Measurements from ENCODE around the gene PPP2R5D.

The PPP2R5D gene

DNA sequence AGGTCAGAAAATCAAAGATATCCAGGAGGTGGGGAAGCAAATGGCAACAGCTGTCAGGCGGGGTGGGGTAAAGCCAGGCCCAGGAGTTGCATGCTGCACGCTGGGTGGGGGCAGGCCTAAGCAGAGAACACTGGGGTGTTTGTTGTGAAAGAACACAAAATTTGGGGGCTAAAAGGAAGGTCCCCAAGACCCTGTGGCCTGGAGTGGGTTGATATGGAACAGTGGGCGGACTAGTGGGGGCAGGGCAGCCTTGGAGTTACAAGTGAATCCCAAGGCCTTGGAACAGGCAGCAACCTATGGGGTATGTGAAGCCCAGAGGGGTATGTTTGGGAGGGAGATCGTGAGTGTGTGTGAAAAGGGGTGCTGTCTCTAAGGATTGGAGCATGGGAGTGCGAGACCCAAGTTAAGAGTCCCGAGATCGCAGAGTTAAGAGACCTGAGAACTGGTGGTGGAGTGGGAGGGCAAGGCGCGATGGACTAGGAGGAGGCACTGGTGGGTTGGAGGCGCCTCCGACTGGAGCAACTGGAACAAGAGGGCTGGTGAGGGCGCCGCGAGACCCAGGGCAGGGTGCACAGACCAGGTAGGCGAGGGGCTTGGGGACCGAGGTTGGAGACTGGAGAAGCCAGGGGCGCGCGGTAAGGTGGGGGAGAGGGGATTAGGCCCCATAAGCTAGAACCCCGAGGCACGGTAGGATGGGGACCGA, 68.6 kb downstream of the PPP2R5D start:
- peak overlapping the region; percentile 87 for H3K4me3 ChIP-seq (ENCODE audit: low read length)
- peak overlapping the region; percentile 42 for H3K27ac ChIP-seq (ENCODE audit: low read length)
- H3K9ac ChIP-seq (ENCODE audit: low read length): peak overlapping the region; percentile 90
- no peak overlapping the region for H2AFZ ChIP-seq (ENCODE audit: low read depth, low read length)
- H3K79me2 ChIP-seq (ENCODE audit: low read length): peaks cover 21% of the 10 kb centered on the region
- H3K4me2 ChIP-seq (ENCODE audit: low read length): peak overlapping the region; percentile 84
- no peaks in the 10 kb centered on the region for H3K9me3 ChIP-seq (ENCODE audit: insufficient read depth, low read length)
- TF ChIP-seq CTCF (IDR thresholded peaks at IDR 0.05; ENCODE audit: low read depth, low read length) (no peak), EZH2phosphoT487 (IDR thresholded peaks at IDR 0.05; ENCODE audit: low read depth) (no peak)
- peaks cover 14% of the 10 kb centered on the region for H3K4me1 ChIP-seq (ENCODE audit: low read length)
- H4K20me1 ChIP-seq (ENCODE audit: insufficient read depth, low read length): no peaks in the 10 kb centered on the region
- H3K36me3 ChIP-seq (replicated peaks; ENCODE audit: low read depth, low read length): peaks cover 41% of the 10 kb centered on the region
- H3K27me3 ChIP-seq (ENCODE audit: low read depth, low read length): no peaks in the 10 kb centered on the region

DNA sequence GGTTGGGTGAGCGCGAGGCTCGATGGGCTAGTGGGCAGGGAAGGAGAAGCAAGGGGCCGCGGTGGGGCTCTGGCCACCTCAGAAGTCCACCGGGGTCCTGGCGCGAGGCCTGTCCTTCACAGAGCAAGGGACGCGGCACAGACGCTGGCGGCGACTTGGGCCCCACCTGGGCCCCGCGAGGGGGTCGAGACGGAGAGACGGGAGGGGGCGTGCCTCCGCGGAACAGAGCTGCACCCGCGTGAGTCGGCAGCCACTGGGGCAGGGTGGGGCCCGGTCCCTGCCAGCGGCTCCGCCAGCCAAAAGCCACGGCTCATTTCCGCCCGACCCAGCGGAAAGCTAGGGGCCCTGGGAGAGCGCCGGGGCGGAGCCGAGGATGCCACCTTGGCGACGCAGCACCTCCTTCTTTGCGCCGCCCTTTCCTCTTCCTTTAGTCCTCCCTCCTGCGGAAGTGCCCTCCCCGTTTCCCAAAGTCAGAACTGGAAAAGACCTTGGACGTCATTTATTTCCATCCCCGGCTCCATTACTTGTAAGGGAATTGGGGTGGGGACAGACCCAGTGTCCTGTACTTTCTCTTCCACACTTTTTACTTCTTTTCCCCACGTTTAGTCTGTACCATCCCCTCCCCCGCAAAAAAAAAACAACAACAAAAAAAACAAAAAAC, 69.3 kb downstream of the PPP2R5D start, which contains the start of gene CUL7:
Gene CUL7 (minus strand): TSS at position 307 of the 661 bp plus-strand sequence. CDS start 1,063 bp downstream, outside the sequence.
- Histone ChIP-seq H3K27ac (ENCODE audit: low read length) (peak within 1 kb of the TSS; percentile 42), H3K9ac (ENCODE audit: low read length) (peak within 1 kb of the TSS; percentile 90), H3K4me2 (ENCODE audit: low read length) (peak within 1 kb of the TSS; percentile 84), H3K4me3 (ENCODE audit: low read length) (peak within 1 kb of the TSS; percentile 87), H3K79me2 (ENCODE audit: low read length) (peaks cover 28% of the 10 kb centered on the region), H2AFZ (ENCODE audit: low read depth, low read length) (peak within 1 kb of the TSS; percentile 53; the same call in 1 of the 2 replicates), H3K9me3 (ENCODE audit: insufficient read depth, low read length) (no peaks in the 10 kb centered on the region), H3K4me1 (ENCODE audit: low read length) (peaks cover 21% of the 10 kb centered on the region), H3K36me3 (replicated peaks; ENCODE audit: low read depth, low read length) (peaks cover 37% of the 10 kb centered on the region), H3K27me3 (ENCODE audit: low read depth, low read length) (no peaks in the 10 kb centered on the region), H4K20me1 (ENCODE audit: insufficient read depth, low read length) (no peaks in the 10 kb centered on the region)
- no peak for TF ChIP-seq CTCF (IDR thresholded peaks at IDR 0.05; ENCODE audit: low read depth, low read length)
- no peak for TF ChIP-seq EZH2phosphoT487 (IDR thresholded peaks at IDR 0.05; ENCODE audit: low read depth)

DNA sequence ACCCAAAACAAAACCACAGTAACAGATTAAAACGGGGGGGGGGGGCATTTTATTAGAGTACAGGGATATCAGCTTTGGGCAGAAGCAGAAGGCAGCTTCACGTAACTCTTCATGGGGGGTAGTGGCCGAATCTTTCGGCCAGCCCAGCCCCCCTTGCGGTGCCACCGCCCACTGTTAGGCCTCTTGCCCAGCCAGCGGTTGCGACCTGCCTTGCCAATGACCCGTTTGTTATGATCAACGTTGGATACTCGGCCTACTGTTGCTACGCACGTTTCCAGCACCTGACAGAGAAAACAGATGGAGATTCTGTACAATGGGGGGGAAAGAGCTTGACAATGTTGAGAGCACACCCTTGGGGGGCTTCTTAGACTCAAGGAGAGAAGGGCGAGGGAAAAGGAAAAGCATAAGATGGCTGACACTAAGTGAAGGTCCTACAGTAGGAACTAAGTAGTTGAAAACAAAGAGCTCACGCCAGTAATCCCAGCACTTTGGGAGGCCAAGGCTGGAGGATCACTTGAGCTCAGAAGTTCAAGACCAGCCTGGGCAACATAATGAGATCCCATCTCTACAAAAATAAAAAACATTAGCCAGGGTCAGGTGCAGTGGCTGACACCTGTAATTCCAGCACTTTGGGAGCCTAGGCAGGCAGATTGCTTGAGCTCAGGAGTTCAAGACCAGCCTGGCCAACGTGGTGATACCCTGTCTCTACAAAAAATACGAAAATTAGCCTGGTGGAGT, 70.0 kb downstream of the PPP2R5D start:
- H3K79me2 ChIP-seq (ENCODE audit: low read length): peaks cover 33% of the 10 kb centered on the region
- TF ChIP-seq EZH2phosphoT487 (IDR thresholded peaks at IDR 0.05; ENCODE audit: low read depth) (no peak), CTCF (IDR thresholded peaks at IDR 0.05; ENCODE audit: low read depth, low read length) (no peak)
- H3K36me3 ChIP-seq (replicated peaks; ENCODE audit: low read depth, low read length): peaks cover 32% of the 10 kb centered on the region
- H2AFZ ChIP-seq (ENCODE audit: low read depth, low read length): no peak overlapping the region
- peak overlapping the region; percentile 87 for H3K4me3 ChIP-seq (ENCODE audit: low read length)
- no peaks in the 10 kb centered on the region for H3K9me3 ChIP-seq (ENCODE audit: insufficient read depth, low read length)
- H3K9ac ChIP-seq (ENCODE audit: low read length): peak overlapping the region; percentile 90
- H3K4me1 ChIP-seq (ENCODE audit: low read length): peaks cover 21% of the 10 kb centered on the region
- peak overlapping the region; percentile 61 for H3K4me2 ChIP-seq (ENCODE audit: low read length)
- no peaks in the 10 kb centered on the region for H3K27me3 ChIP-seq (ENCODE audit: low read depth, low read length)
- H4K20me1 ChIP-seq (ENCODE audit: insufficient read depth, low read length): no peaks in the 10 kb centered on the region
- peak overlapping the region; percentile 42 for H3K27ac ChIP-seq (ENCODE audit: low read length)

DNA sequence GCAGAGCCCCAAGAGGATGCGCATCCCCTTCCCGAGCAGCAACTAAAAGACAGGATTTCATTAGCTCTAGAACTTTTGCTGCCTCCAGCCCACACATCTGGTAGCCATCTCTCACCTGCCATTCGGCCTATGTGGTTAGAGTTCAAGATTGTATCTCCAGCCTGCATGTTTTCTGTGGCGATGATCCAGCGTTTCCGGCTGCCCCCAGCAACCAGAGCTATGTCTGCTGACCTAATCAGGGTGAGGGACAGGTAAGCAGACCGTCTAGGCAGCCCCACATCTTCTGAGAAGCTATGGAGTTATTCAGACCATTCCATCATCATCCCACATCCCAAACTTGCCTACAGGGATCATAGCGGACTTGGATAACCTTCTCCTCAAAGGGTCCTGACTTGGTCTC, 71.6 kb downstream of the PPP2R5D start:
- no peaks in the 10 kb centered on the region for H3K27me3 ChIP-seq (ENCODE audit: low read depth, low read length)
- H2AFZ ChIP-seq (ENCODE audit: low read depth, low read length): no peak overlapping the region
- no peak overlapping the region for H3K27ac ChIP-seq (ENCODE audit: low read length)
- H3K9ac ChIP-seq (ENCODE audit: low read length): no peak overlapping the region
- TF ChIP-seq CTCF (IDR thresholded peaks at IDR 0.05; ENCODE audit: low read depth, low read length) (no peak), EZH2phosphoT487 (IDR thresholded peaks at IDR 0.05; ENCODE audit: low read depth) (no peak)
- peaks cover 33% of the 10 kb centered on the region for H3K79me2 ChIP-seq (ENCODE audit: low read length)
- H3K4me3 ChIP-seq (ENCODE audit: low read length): no peak overlapping the region
- peaks cover 24% of the 10 kb centered on the region for H3K4me1 ChIP-seq (ENCODE audit: low read length)
- H4K20me1 ChIP-seq (ENCODE audit: insufficient read depth, low read length): no peaks in the 10 kb centered on the region
- peaks cover 19% of the 10 kb centered on the region for H3K36me3 ChIP-seq (replicated peaks; ENCODE audit: low read depth, low read length)
- no peaks in the 10 kb centered on the region for H3K9me3 ChIP-seq (ENCODE audit: insufficient read depth, low read length)
- no peak overlapping the region for H3K4me2 ChIP-seq (ENCODE audit: low read length)
